Stimulated activated memory B cell treated with anti-CD40 and anti-IgM and Interleukin-4, amounts not matched to agents 10 μg/mL and 1 μg/mL and 100 μg/mL, for 72 hours (primary cell): ENCODE data around the gene CHM.
"Not testable (repeated sequence)": the region's sequence is repeated elsewhere in the genome, so short reads cannot be mapped to it uniquely, and the experiment has no call there.

Experiments used
- ATAC-seq: fragments of 150-1000 bp; cut with Tn5 transposase; 2 replicates; pipeline ENCODE4 v1.10.0; 2021
- H3K27ac Mint-ChIP-seq: one replicate; pipeline ENCODE4 v1.8.0; 2022; ENCODE audit warnings: mild to moderate bottlenecking, mixed read lengths
- H3K27me3 Mint-ChIP-seq: one replicate; pipeline ENCODE4 v1.8.0; 2022; ENCODE audit warnings: mixed read lengths
- H3K36me3 Mint-ChIP-seq: one replicate; pipeline ENCODE4 v1.8.0; 2022; ENCODE audit warnings: mixed read lengths
- H3K4me1 Mint-ChIP-seq: one replicate; pipeline ENCODE4 v1.8.0; 2022; ENCODE audit warnings: mixed read lengths
- H3K4me3 Mint-ChIP-seq: one replicate; pipeline ENCODE4 v1.8.0; 2022; ENCODE audit warnings: mild to moderate bottlenecking, moderate library complexity, mixed read lengths
- H3K9me3 Mint-ChIP-seq: one replicate; pipeline ENCODE4 v1.8.0; 2022; ENCODE audit warnings: mixed read lengths

CHM gene, protein sequence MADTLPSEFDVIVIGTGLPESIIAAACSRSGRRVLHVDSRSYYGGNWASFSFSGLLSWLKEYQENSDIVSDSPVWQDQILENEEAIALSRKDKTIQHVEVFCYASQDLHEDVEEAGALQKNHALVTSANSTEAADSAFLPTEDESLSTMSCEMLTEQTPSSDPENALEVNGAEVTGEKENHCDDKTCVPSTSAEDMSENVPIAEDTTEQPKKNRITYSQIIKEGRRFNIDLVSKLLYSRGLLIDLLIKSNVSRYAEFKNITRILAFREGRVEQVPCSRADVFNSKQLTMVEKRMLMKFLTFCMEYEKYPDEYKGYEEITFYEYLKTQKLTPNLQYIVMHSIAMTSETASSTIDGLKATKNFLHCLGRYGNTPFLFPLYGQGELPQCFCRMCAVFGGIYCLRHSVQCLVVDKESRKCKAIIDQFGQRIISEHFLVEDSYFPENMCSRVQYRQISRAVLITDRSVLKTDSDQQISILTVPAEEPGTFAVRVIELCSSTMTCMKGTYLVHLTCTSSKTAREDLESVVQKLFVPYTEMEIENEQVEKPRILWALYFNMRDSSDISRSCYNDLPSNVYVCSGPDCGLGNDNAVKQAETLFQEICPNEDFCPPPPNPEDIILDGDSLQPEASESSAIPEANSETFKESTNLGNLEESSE

DNA sequence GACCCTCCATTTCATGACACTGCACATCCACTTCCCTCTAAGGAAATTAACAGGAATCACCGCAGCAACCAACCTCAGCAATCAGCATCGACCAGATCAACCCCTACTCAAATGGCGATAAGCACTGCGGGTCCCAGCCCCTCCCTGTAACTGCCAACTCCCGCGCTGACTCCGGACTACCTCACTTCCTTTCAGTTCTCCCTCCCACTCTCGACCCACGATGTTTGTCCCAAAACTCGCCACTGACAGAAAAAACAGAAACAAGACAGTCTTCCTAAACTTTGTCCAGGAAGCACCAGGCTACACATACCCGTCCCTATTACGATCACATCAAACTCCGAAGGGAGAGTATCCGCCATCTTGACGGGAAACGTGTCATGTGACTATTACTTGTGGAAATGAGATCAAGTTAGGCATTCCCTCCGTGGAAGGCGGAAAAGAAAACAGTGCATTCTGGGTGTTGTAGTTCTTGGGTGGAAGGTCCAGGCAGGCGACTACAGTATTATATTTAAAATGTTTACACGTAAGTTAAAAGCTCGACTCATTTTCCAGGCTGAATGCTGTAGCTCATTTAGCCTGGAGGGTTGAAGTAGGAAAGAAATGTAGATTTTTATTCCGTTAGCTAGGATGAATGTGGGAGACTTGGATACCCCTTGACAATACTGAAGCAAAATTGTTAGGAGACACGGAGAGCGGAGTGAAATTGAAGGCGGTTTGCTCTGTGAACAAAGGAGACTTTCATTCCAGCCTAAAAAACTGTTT lies at the start of gene CHM:
CHM (minus strand) TSS at position 385 of the 762 bp plus-strand sequence; CDS start at position 359, 26 bp downstream.
- no peaks in the 10 kb centered on the region for H3K9me3 Mint-ChIP-seq
- H3K27ac Mint-ChIP-seq: no peak within 1 kb of the TSS
- no peaks in the 10 kb centered on the region for H3K36me3 Mint-ChIP-seq
- H3K4me1 Mint-ChIP-seq: peaks cover 9% of the 10 kb centered on the region
- no peak within 1 kb of the TSS for H3K4me3 Mint-ChIP-seq
- H3K27me3 Mint-ChIP-seq: no peaks in the 10 kb centered on the region
- peak; percentile 96 for ATAC-seq

GRCh38 chrX:86078650-86079049 lies 31.3 kb upstream of the CHM start:
- no peaks in the 10 kb centered on the region for H3K36me3 Mint-ChIP-seq

GRCh38 chrX:86066998-86067397 lies 19.6 kb upstream of the CHM start:
- Mint-ChIP-seq H3K27me3 (no peaks in the 10 kb centered on the region), H3K9me3 (no peaks in the 10 kb centered on the region), H3K4me3 (no peak overlapping the region), H3K27ac (no peak overlapping the region), H3K36me3 (no peaks in the 10 kb centered on the region), H3K4me1 (no peaks in the 10 kb centered on the region)
- no peak for ATAC-seq

More at GRCh38 chrX:86078650-86079049, 31.3 kb upstream of the CHM start:
- ATAC-seq: no peak
- Mint-ChIP-seq H3K27me3 (no peaks in the 10 kb centered on the region), H3K9me3 (peaks cover 5% of the 10 kb centered on the region), H3K4me3 (no peak overlapping the region), H3K4me1 (no peaks in the 10 kb centered on the region), H3K27ac (no peak overlapping the region)

DNA sequence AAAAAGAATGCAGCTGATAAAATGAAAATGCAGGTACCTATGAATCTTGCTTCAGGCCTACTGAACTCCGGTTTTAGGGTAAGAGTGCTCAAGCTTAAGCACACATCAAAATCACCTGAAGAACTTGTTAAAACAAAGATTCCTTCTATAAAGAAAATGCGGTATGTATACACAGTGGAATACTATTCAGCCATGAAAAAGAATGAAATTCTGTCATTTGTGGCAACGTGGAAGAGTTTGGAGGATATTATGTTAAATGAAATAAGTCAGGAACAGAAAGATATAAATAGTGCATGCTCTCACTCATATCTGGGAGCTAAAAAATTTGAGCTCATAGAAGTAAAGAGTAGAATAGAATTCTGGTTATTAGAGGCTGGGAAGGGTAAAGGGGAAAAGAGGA lies 14.0 kb upstream of the CHM start:
- Mint-ChIP-seq H3K27me3 (peaks cover under 1% of the 10 kb centered on the region), H3K27ac (no peak overlapping the region), H3K9me3 (no peaks in the 10 kb centered on the region), H3K4me3 (no peak overlapping the region), H3K36me3 (no peaks in the 10 kb centered on the region), H3K4me1 (no peaks in the 10 kb centered on the region)
- no peak for ATAC-seq

DNA sequence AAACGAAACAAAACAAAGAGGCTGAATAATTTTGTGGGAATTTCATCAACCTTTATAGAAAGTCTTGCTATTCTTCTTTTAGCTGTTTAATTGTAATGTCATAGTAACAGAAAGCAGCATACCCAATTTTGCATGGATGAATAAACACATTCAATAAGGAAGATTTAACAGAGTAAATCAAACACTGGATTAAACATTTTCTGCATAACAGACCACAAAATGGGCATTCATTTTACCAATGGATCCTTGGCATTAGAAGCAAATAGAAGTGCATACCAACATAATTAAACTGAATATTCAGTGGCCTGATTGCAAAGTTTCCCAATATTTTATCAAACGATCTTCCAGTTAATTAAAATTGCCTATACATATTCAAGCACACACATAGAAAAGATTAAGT lies 4.4 kb upstream of the CHM start:
- Mint-ChIP-seq H3K36me3 (no peaks in the 10 kb centered on the region), H3K27me3 (peaks cover 10% of the 10 kb centered on the region), H3K4me1 (no peaks in the 10 kb centered on the region), H3K27ac (no peak overlapping the region), H3K9me3 (no peaks in the 10 kb centered on the region), H3K4me3 (no peak overlapping the region)
- no peak for ATAC-seq

GRCh38 chrX:86047936-86048280 lies 550 bp upstream of the CHM start:
- Mint-ChIP-seq H3K9me3 (no peaks in the 10 kb centered on the region), H3K36me3 (no peaks in the 10 kb centered on the region), H3K4me3 (no peak overlapping the region), H3K27me3 (no peaks in the 10 kb centered on the region), H3K27ac (no peak overlapping the region), H3K4me1 (peaks cover 7% of the 10 kb centered on the region)
- no peak for ATAC-seq

GRCh38 chrX:86044216-86044615 lies 3.1 kb downstream of the CHM start:
- Mint-ChIP-seq H3K4me1 (peaks cover 21% of the 10 kb centered on the region), H3K27me3 (no peaks in the 10 kb centered on the region), H3K4me3 (no peak overlapping the region), H3K36me3 (peaks cover 8% of the 10 kb centered on the region), H3K9me3 (no peaks in the 10 kb centered on the region), H3K27ac (no peak overlapping the region)
- no peak for ATAC-seq

- no peak for ATAC-seq
- Mint-ChIP-seq H3K27me3 (no peaks in the 10 kb centered on the region), H3K9me3 (no peaks in the 10 kb centered on the region), H3K27ac (no peak overlapping the region), H3K36me3 (peaks cover 14% of the 10 kb centered on the region), H3K4me3 (no peak overlapping the region), H3K4me1 (peaks cover 21% of the 10 kb centered on the region)
Observed at GRCh38 chrX:86039625-86040568, 7.5 kb downstream of the CHM start.

DNA sequence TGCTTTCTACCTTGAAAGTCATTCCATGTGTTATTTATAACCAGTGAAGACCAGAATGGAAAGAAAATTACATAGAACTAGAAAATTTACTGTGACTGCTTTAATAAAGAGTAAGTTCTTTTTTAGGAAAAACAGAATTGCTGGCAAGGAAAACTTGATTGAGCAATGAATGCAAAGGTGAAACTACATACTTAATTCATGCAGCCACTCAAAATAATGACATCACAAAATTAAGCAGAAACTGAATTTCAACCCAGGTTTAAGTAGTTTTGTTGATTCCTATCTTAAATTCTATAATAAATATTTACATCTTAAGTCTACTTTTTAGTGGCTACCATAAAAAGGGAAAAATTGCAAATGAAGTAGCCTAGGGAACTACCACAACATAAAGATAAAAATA lies 14.0 kb downstream of the CHM start:
- H3K9me3 Mint-ChIP-seq: no peaks in the 10 kb centered on the region
- no peaks in the 10 kb centered on the region for H3K27me3 Mint-ChIP-seq
- H3K4me1 Mint-ChIP-seq: peaks cover 6% of the 10 kb centered on the region
- no peak for ATAC-seq
- H3K27ac Mint-ChIP-seq: no peak overlapping the region
- peaks cover 15% of the 10 kb centered on the region for H3K36me3 Mint-ChIP-seq
- H3K4me3 Mint-ChIP-seq: no peak overlapping the region

- no peaks in the 10 kb centered on the region for H3K36me3 Mint-ChIP-seq
- H3K9me3 Mint-ChIP-seq: no peaks in the 10 kb centered on the region
- no peaks in the 10 kb centered on the region for H3K4me1 Mint-ChIP-seq
- no peak for ATAC-seq
- no peak overlapping the region for H3K27ac Mint-ChIP-seq
- H3K27me3 Mint-ChIP-seq: no peaks in the 10 kb centered on the region
- H3K4me3 Mint-ChIP-seq: no peak overlapping the region
Observed at GRCh38 chrX:86028681-86029080, 18.7 kb downstream of the CHM start.

DNA sequence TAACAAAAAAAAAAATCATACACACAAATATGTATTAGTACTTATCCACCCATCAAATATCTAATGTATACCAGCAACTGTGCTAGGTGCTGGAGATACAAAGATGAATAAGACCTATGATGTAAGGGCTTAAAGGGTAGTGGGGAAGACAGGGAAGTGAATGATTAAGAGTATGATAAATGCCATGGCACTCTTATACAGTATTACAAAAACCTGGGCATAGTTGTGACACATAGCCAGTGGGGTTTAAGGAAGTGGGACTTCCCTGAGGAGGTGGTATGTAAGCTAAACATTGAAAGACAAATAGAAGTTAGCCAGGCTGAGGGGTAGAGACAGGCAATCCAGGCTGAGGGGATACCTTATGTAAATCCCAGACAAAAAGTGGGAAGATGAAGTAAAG lies 23.5 kb downstream of the CHM start:
- Mint-ChIP-seq H3K4me1 (peaks cover 11% of the 10 kb centered on the region), H3K9me3 (no peaks in the 10 kb centered on the region), H3K27ac (no peak overlapping the region), H3K27me3 (no peaks in the 10 kb centered on the region), H3K4me3 (no peak overlapping the region), H3K36me3 (peaks cover 13% of the 10 kb centered on the region)
- ATAC-seq: no peak

DNA sequence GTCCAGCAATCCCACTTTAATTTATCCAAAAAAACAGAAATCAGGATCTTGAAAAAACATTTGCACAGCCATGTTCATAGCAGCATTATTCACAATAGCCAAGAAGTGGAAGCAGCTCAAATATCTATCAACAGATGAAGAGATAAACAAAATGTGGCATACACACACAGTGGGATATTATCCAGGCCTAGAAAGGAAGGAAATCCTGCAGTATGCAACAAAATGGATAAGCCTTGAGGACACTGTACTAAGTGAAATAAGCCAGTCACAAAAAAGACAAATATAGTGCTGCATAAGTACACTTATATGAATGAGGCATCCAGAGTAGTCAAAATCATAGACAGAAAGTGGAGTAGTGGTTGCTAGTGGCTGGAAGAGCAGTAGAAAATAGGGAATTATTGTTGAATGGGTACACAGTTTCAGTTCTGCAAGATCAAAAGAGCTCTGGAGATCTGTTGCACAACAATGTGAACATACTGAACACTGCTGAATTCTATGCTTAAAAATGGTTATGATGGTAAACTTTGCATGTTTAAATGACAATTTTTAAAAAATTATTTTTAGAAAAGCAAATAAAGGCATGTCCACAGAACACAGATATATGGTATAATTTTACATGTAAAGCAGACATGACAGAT lies 25.6 kb downstream of the CHM start:
- Mint-ChIP-seq H3K4me3 (no peak overlapping the region), H3K27ac (no peak overlapping the region), H3K9me3 (no peaks in the 10 kb centered on the region), H3K4me1 (peaks cover 11% of the 10 kb centered on the region), H3K36me3 (peaks cover 20% of the 10 kb centered on the region), H3K27me3 (no peaks in the 10 kb centered on the region)
- no peak for ATAC-seq

- Mint-ChIP-seq H3K4me1 (peaks cover 18% of the 10 kb centered on the region), H3K9me3 (peaks cover 3% of the 10 kb centered on the region), H3K27ac (no peak overlapping the region), H3K36me3 (peaks cover 20% of the 10 kb centered on the region), H3K4me3 (no peak overlapping the region), H3K27me3 (no peaks in the 10 kb centered on the region)
- no peak for ATAC-seq
Observed at GRCh38 chrX:86016139-86016538, 31.2 kb downstream of the CHM start.

DNA sequence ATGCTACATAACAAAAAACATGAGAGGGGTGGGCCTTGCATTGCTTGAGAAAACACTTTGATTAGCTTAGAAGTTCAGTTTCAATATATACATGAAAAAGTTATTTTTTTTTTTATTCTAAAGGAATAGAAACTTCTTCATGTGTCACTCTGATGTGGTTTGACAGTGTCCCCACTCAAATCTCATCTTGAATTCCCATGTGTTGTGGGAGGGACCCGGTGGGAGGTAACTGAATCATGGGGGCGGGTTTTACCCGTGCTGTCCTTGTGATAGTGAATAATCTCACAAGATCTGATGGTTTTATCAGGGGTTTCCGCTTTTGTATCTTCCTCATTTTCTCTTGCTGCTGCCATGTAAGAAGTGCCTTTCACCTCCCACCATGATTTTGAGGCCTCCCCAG lies 32.4 kb downstream of the CHM start:
- Mint-ChIP-seq H3K4me1 (peaks cover 17% of the 10 kb centered on the region), H3K36me3 (peaks cover 16% of the 10 kb centered on the region)
- ATAC-seq, H3K4me3 Mint-ChIP-seq, H3K9me3 Mint-ChIP-seq, H3K27ac Mint-ChIP-seq, H3K27me3 Mint-ChIP-seq: not testable (repeated sequence)
